ENCODE data around the gene PLEKHJ1.

Gene PLEKHJ1

GRCh38 chr19:2234996-2235380 lies 1.1 kb downstream of the PLEKHJ1 start:
- DNase-seq (ENCODE audit: low spot score) = no peak

GRCh38 chr19:2233601-2234280 lies 2.4 kb downstream of the PLEKHJ1 start:
- no peak for DNase-seq (ENCODE audit: low spot score)

GRCh38 chr19:2232286-2233151 lies 3.6 kb downstream of the PLEKHJ1 start:
- DNase-seq (ENCODE audit: low spot score) = no peak

GRCh38 chr19:2231621-2232221 lies 4.4 kb downstream of the PLEKHJ1 start:
- no peak for DNase-seq (ENCODE audit: low spot score)

GRCh38 chr19:2230807-2231533 lies 5.2 kb downstream of the PLEKHJ1 start:
- no peak for DNase-seq (ENCODE audit: low spot score)

GRCh38 chr19:2230033-2230531 lies 6.0 kb downstream of the PLEKHJ1 start:
- DNase-seq (ENCODE audit: low spot score) = no peak

- DNase-seq (ENCODE audit: low spot score) = no peak
Measured at GRCh38 chr19:2229103-2230032, 6.8 kb downstream of the PLEKHJ1 start.

- DNase-seq (ENCODE audit: low spot score) = no peak
Measured at GRCh38 chr19:2228157-2229030, 7.7 kb downstream of the PLEKHJ1 start.

GRCh38 chr19:2227415-2228156 lies 8.5 kb downstream of the PLEKHJ1 start:
- DNase-seq (ENCODE audit: low spot score) = no peak

- no peak for DNase-seq (ENCODE audit: low spot score)
Measured at GRCh38 chr19:2226840-2227360, 9.2 kb downstream of the PLEKHJ1 start.

- no peak for DNase-seq (ENCODE audit: low spot score)
Measured at GRCh38 chr19:2226051-2226839, 9.9 kb downstream of the PLEKHJ1 start.

GRCh38 chr19:2225415-2226050 lies 10.6 kb downstream of the PLEKHJ1 start:
- no peak for DNase-seq (ENCODE audit: low spot score)

- DNase-seq (ENCODE audit: low spot score) = no peak
Measured at GRCh38 chr19:2224754-2225349, 11.3 kb downstream of the PLEKHJ1 start.

- no peak for DNase-seq (ENCODE audit: low spot score)
Measured at GRCh38 chr19:2223959-2224358, 12.2 kb downstream of the PLEKHJ1 start.

- no peak for DNase-seq (ENCODE audit: low spot score)
Measured at GRCh38 chr19:2223391-2223790, 12.7 kb downstream of the PLEKHJ1 start.

GRCh38 chr19:2221918-2222317 lies 14.2 kb downstream of the PLEKHJ1 start:
- DNase-seq (ENCODE audit: low spot score) = no peak

GRCh38 chr19:2221250-2221831 lies 14.8 kb downstream of the PLEKHJ1 start:
- peak; percentile 59 for DNase-seq (ENCODE audit: low spot score)

Data from hepatic stellate cell (primary cell).